ENCODE measurements around the gene OR10J1.

The OR10J1 gene

DNA sequence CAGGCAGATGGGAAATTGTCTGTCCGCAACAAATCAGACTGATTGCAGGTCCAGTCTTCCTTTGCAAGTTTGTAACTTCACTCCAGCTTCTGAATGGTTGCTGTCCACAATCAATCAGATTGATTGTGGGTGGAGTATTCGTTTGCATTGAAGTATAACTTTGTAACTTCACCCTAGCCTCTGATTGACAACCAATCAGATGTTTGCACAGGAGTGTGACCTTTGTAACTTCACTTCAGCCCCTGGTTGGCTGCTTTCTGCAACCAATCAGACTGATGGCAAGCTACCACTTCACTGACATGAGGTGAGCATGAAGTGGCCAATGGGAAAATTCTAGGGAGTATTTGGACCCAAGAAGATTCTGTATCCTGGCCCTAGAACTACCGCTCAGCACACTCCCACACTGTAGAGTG is 25.7 kb downstream of the OR10J1 start:
- TF ChIP-seq PPARA (CRISPR knock-in tag; IDR thresholded peaks at IDR 0.05; ENCODE audit: borderline replicate concordance) = no peak
- TF ChIP-seq, protein P1, sequence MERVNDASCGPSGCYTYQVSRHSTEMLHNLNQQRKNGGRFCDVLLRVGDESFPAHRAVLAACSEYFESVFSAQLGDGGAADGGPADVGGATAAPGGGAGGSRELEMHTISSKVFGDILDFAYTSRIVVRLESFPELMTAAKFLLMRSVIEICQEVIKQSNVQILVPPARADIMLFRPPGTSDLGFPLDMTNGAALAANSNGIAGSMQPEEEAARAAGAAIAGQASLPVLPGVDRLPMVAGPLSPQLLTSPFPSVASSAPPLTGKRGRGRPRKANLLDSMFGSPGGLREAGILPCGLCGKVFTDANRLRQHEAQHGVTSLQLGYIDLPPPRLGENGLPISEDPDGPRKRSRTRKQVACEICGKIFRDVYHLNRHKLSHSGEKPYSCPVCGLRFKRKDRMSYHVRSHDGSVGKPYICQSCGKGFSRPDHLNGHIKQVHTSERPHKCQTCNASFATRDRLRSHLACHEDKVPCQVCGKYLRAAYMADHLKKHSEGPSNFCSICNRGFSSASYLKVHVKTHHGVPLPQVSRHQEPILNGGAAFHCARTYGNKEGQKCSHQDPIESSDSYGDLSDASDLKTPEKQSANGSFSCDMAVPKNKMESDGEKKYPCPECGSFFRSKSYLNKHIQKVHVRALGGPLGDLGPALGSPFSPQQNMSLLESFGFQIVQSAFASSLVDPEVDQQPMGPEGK (CRISPR knock-in tag; IDR thresholded peaks at IDR 0.05; ENCODE audit: borderline replicate concordance) = no peak
- peak; percentile 32; the same call in 1 of the 3 replicates for ATAC-seq

DNA sequence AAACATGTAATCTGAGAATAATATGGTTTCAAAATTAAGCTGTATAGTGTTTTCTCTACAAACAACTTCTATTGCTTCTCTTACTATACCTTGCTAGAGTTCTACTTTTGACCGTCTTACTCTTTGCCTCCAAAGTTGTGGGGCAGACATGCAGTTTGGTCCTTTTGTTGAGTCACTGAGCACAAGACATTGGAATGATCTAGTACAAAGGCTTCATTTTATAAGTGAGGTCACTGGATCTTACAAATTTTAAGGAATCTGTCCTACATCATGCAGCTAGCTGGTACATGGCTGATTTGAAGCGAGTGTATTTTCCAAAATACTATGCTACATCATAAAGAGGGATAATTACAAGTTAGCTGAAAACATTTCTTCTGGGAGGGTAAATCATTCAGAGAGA is 28.8 kb downstream of the OR10J1 start:
- no peak for TF ChIP-seq PPARA (CRISPR knock-in tag; IDR thresholded peaks at IDR 0.05; ENCODE audit: borderline replicate concordance)
- no peak for TF ChIP-seq ZNF8 (CRISPR knock-in tag; IDR thresholded peaks at IDR 0.05)
- no peak for TF ChIP-seq RARB (CRISPR knock-in tag; IDR thresholded peaks at IDR 0.05)
- no peak for TF ChIP-seq GLIS3 (CRISPR knock-in tag; IDR thresholded peaks at IDR 0.05)
- TF ChIP-seq, protein P1 (CRISPR knock-in tag; IDR thresholded peaks at IDR 0.05; ENCODE audit: borderline replicate concordance) = no peak
- no peak for ATAC-seq

DNA sequence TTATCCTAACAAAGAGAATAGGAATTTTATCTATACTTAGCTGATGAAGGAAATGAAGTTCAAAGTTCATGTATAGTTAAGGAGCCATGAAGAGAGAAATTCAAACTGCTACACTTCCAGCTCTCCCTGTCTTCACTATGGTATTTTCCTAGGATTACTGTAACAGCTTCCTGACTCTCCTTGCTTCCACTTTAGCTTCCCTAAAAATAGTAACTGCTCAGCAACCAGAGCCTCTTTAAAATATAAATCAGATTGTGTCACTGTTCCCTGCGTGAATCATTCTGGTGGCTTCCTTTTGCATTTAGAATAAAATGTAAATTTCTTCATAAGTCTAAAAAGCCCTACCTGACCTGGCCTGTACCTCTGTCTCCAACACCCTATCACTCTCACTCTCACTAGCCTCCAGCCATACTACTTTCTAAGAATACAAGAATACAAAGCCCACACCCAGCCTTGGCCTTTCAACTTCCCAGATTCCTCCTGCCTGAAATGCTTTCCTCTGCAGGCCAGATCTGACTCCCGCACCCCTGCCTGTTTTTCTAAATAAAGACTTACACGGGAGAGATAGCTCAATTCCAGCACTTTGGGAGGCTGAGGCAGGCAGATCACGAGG is 30.5 kb downstream of the OR10J1 start:
- peak; percentile 67 for ATAC-seq
- TF ChIP-seq, protein P1 (CRISPR knock-in tag; IDR thresholded peaks at IDR 0.05; ENCODE audit: borderline replicate concordance) = no peak
- TF ChIP-seq, protein P2, sequence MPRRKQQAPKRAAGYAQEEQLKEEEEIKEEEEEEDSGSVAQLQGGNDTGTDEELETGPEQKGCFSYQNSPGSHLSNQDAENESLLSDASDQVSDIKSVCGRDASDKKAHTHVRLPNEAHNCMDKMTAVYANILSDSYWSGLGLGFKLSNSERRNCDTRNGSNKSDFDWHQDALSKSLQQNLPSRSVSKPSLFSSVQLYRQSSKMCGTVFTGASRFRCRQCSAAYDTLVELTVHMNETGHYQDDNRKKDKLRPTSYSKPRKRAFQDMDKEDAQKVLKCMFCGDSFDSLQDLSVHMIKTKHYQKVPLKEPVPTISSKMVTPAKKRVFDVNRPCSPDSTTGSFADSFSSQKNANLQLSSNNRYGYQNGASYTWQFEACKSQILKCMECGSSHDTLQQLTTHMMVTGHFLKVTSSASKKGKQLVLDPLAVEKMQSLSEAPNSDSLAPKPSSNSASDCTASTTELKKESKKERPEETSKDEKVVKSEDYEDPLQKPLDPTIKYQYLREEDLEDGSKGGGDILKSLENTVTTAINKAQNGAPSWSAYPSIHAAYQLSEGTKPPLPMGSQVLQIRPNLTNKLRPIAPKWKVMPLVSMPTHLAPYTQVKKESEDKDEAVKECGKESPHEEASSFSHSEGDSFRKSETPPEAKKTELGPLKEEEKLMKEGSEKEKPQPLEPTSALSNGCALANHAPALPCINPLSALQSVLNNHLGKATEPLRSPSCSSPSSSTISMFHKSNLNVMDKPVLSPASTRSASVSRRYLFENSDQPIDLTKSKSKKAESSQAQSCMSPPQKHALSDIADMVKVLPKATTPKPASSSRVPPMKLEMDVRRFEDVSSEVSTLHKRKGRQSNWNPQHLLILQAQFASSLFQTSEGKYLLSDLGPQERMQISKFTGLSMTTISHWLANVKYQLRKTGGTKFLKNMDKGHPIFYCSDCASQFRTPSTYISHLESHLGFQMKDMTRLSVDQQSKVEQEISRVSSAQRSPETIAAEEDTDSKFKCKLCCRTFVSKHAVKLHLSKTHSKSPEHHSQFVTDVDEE (CRISPR knock-in tag; IDR thresholded peaks at IDR 0.05) = no peak
- TF ChIP-seq, protein P3, sequence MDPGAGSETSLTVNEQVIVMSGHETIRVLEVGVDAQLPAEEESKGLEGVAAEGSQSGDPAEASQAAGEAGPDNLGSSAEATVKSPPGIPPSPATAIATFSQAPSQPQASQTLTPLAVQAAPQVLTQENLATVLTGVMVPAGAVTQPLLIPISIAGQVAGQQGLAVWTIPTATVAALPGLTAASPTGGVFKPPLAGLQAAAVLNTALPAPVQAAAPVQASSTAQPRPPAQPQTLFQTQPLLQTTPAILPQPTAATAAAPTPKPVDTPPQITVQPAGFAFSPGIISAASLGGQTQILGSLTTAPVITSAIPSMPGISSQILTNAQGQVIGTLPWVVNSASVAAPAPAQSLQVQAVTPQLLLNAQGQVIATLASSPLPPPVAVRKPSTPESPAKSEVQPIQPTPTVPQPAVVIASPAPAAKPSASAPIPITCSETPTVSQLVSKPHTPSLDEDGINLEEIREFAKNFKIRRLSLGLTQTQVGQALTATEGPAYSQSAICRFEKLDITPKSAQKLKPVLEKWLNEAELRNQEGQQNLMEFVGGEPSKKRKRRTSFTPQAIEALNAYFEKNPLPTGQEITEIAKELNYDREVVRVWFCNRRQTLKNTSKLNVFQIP (CRISPR knock-in tag; IDR thresholded peaks at IDR 0.05; ENCODE audit: borderline replicate concordance, low read depth) = no peak
- no peak for TF ChIP-seq ISL1 (CRISPR knock-in tag; IDR thresholded peaks at IDR 0.05)
- TF ChIP-seq TOX (CRISPR knock-in tag; IDR thresholded peaks at IDR 0.05; ENCODE audit: borderline replicate concordance) = no peak
- TF ChIP-seq, protein P4, sequence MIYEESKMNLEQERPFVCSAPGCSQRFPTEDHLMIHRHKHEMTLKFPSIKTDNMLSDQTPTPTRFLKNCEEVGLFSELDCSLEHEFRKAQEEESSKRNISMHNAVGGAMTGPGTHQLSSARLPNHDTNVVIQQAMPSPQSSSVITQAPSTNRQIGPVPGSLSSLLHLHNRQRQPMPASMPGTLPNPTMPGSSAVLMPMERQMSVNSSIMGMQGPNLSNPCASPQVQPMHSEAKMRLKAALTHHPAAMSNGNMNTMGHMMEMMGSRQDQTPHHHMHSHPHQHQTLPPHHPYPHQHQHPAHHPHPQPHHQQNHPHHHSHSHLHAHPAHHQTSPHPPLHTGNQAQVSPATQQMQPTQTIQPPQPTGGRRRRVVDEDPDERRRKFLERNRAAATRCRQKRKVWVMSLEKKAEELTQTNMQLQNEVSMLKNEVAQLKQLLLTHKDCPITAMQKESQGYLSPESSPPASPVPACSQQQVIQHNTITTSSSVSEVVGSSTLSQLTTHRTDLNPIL (CRISPR knock-in tag; IDR thresholded peaks at IDR 0.05; ENCODE audit: low read depth) = no peak
- no peak for TF ChIP-seq ZNF565 (CRISPR knock-in tag; conservative IDR thresholded peaks at IDR 0.05; ENCODE audit: low read depth)
- TF ChIP-seq ZC3H10 (CRISPR knock-in tag; IDR thresholded peaks at IDR 0.05) = no peak
- TF ChIP-seq ZNF70 (CRISPR knock-in tag; IDR thresholded peaks at IDR 0.05) = no peak
- TF ChIP-seq, protein P5, sequence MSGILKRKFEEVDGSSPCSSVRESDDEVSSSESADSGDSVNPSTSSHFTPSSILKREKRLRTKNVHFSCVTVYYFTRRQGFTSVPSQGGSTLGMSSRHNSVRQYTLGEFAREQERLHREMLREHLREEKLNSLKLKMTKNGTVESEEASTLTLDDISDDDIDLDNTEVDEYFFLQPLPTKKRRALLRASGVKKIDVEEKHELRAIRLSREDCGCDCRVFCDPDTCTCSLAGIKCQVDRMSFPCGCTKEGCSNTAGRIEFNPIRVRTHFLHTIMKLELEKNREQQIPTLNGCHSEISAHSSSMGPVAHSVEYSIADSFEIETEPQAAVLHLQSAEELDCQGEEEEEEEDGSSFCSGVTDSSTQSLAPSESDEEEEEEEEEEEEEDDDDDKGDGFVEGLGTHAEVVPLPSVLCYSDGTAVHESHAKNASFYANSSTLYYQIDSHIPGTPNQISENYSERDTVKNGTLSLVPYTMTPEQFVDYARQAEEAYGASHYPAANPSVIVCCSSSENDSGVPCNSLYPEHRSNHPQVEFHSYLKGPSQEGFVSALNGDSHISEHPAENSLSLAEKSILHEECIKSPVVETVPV (CRISPR knock-in tag; IDR thresholded peaks at IDR 0.05) = no peak
- no peak for TF ChIP-seq ZNF8 (CRISPR knock-in tag; IDR thresholded peaks at IDR 0.05)
- no peak for TF ChIP-seq SNAI2 (CRISPR knock-in tag; IDR thresholded peaks at IDR 0.05)
- no peak for TF ChIP-seq ARNTL (CRISPR knock-in tag; IDR thresholded peaks at IDR 0.05; ENCODE audit: borderline replicate concordance, low read depth)
- TF ChIP-seq ZFP3 (CRISPR knock-in tag; IDR thresholded peaks at IDR 0.05) = no peak
- TF ChIP-seq CSDC2 (CRISPR knock-in tag; IDR thresholded peaks at IDR 0.05) = no peak
- TF ChIP-seq OSR1 (CRISPR knock-in tag; IDR thresholded peaks at IDR 0.05) = no peak
- TF ChIP-seq ZFP30 (CRISPR knock-in tag; IDR thresholded peaks at IDR 0.05) = no peak
- TF ChIP-seq GLIS3 (CRISPR knock-in tag; IDR thresholded peaks at IDR 0.05) = no peak
- TF ChIP-seq TCF4 (CRISPR knock-in tag; IDR thresholded peaks at IDR 0.05; ENCODE audit: borderline replicate concordance) = no peak

All from SK-N-SH treated with all-trans-retinoic acid at 6 μM for 48 hours (cell line).